Gastrocnemius medialis (tissue), 4 donors: ENCODE measurements around the gene TBX2. TPM values are rescaled to one million over a fixed set of nuclear protein-coding genes. Genes with fewer than 3 reads are reported as not detected.
A peak's percentile ranks its signal among the peaks of the same experiment; 100 is the strongest.

ENCODE experiments used
- ATAC-seq, 2 donors: fragments of 150-250 bp; one replicate each; pipeline ENCODE4 v1.9.1; 2016
- DNase-seq, 2 donors: peaks; one replicate each; pipeline ENCODE4 v3.0.0-alpha.2; 2019
- H3K27ac ChIP-seq, 4 donors: fragments of 200-600 bp; sonication (generic); 1 replicate in 1 of 4; 2 replicates in 3 of 4; pipeline ENCODE4 v1.5.1; 2016 to 2018; ENCODE audit warnings: mild to moderate bottlenecking in 2 of 4, moderate library complexity in 1 of 4
- H3K27me3 ChIP-seq, 3 donors: fragments of 200-600 bp; sonication (generic) in 2 of 3; 1 replicate in 1 of 3; 2 replicates in 2 of 3; pipeline versions ENCODE4 v1.5.1 to v1.6.0; 2016 to 2019; ENCODE audit warnings: mild to moderate bottlenecking in 1 of 3, moderate library complexity in 1 of 3
- H3K36me3 ChIP-seq, 2 donors: fragments of 200-600 bp; sonication (generic) in 1 of 2; one replicate each; pipeline ENCODE4 v1.5.1; 2017 to 2018
- H3K4me1 ChIP-seq, 2 donors: fragments of 200-600 bp; sonication (generic) in 1 of 2; one replicate each; pipeline ENCODE4 v1.5.1; 2016 to 2017; ENCODE audit warnings: mild to moderate bottlenecking in 2 of 2
- H3K4me3 ChIP-seq, 4 donors: fragments of 200-600 bp; sonication (generic) in 3 of 4; 1 replicate in 1 of 4; 2 replicates in 3 of 4; pipeline ENCODE4 v1.5.1; 2016 to 2019; ENCODE audit warnings: mild to moderate bottlenecking in 2 of 4
- H3K9me3 ChIP-seq, 3 donors: fragments of 200-600 bp; sonication (generic) in 2 of 3; 1 replicate in 1 of 3; 2 replicates in 2 of 3; pipeline ENCODE4 v1.5.1; 2016 to 2019
- POLR2A ChIP-seq, 2 donors: fragments of 450-650 bp; IDR thresholded peaks; one replicate each; pipeline ENCODE4 v1.6.1; 2017; ENCODE audit warnings: antibody characterized with exemption in 2 of 2, mild to moderate bottlenecking in 2 of 2, moderate library complexity in 2 of 2
- in situ Hi-C, 4 donors: fragments of 200-750 bp; cut with MboI; loops; one replicate each; pipeline versions ENCODE4 v1.15.0 to v1.8.0; 2017; ENCODE audit warnings: low sequenced_read_pairs in 4 of 4
- intact Hi-C: fragments of 100-400 bp; cut with DNase I; formaldehyde crosslinking; loops from one replicate; pipeline ENCODE4 v1.15.1; 2023; ENCODE audit warnings: low total_unique reads
- total RNA-seq, 4 donors: library from RNA; depleted of rRNA; stranded (reverse); fragments of >200 nt; gene quantifications; one replicate each; pipeline versions ENCODE4 v1.1.0 to v1.2.3, GENCODE V29; 2016
- TF ChIP-seq, protein P1 (sequence below), 5 experiments: fragments of 450-650 bp in 3 of 5; fragments of 200-600 bp in 2 of 5; sonication (generic) in 2 of 5; IDR thresholded peaks in 4 of 5; conservative IDR thresholded peaks in 1 of 5; 1 replicate in 4 of 5; 2 replicates in 1 of 5; pipeline ENCODE4 v1.5.1; 2016 to 2019; ENCODE audit warnings: antibody characterized with exemption in 5 of 5, mild to moderate bottlenecking in 3 of 5, moderate library complexity in 3 of 5

The TBX2 gene
- total RNA-seq, 4 donors from 2014 or later, result 4.2 to 10.4 (median 6.4) TPM

DNA sequence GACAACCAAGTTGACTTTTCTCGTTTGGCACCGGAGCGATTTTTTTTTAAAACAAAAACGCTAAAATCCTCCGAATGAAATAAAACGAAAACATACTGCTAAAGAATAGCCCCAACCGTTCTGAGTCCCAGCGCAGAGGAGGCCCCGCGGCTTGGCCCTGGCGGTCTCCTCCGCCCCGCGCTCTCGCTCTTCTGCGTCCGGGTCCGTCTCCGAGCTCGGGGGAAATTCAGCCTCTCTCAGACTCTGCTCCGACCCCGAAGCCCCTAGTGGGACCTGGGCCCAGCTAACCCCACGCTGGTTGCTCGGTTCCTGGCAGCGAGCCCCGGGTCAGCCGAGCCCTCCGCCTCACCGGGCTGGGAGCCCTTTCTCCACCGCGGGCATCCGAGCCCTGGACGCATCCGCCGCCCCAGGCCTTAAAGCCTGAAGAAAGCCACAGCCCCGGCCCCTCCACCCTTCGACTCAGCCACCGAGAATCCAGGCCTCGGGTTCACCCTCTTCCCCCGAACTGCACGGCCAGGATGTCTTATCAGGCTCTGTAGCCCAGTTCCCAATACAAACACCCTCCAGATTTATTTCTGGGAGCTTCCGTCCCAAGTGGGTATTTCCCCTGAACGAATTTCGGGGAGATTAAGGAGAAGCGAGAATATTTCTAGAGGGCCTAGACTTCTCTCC, 1.2 kb downstream of the TBX2 start:
- peaks cover 86 to 91% (median 88%) of the 10 kb centered on the region in 3 donors for H3K27me3 ChIP-seq
- peaks cover 28 to 37% of the 10 kb centered on the region in 2 donors for H3K4me1 ChIP-seq
- H3K4me3 ChIP-seq, result peak overlapping the region; percentile 40 to 59 (median 57)
- DNase-seq (no peak), ATAC-seq (no peak)
- intact Hi-C loops, result no loop called here
- H3K27ac ChIP-seq, result peak overlapping the region; percentile 15 to 71 (median 46)
- in situ Hi-C loops, result no loop called here
- no peak for TF ChIP-seq POLR2A (IDR thresholded peaks at IDR 0.05)
- TF ChIP-seq, protein P1, sequence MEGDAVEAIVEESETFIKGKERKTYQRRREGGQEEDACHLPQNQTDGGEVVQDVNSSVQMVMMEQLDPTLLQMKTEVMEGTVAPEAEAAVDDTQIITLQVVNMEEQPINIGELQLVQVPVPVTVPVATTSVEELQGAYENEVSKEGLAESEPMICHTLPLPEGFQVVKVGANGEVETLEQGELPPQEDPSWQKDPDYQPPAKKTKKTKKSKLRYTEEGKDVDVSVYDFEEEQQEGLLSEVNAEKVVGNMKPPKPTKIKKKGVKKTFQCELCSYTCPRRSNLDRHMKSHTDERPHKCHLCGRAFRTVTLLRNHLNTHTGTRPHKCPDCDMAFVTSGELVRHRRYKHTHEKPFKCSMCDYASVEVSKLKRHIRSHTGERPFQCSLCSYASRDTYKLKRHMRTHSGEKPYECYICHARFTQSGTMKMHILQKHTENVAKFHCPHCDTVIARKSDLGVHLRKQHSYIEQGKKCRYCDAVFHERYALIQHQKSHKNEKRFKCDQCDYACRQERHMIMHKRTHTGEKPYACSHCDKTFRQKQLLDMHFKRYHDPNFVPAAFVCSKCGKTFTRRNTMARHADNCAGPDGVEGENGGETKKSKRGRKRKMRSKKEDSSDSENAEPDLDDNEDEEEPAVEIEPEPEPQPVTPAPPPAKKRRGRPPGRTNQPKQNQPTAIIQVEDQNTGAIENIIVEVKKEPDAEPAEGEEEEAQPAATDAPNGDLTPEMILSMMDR (IDR thresholded peaks at IDR 0.05 in 4 of 5, conservative IDR thresholded peaks at IDR 0.05 in 1 of 5), result no peak
- H3K36me3 ChIP-seq, result no peaks in the 10 kb centered on the region
- H3K9me3 ChIP-seq, result no peaks in the 10 kb centered on the region

DNA sequence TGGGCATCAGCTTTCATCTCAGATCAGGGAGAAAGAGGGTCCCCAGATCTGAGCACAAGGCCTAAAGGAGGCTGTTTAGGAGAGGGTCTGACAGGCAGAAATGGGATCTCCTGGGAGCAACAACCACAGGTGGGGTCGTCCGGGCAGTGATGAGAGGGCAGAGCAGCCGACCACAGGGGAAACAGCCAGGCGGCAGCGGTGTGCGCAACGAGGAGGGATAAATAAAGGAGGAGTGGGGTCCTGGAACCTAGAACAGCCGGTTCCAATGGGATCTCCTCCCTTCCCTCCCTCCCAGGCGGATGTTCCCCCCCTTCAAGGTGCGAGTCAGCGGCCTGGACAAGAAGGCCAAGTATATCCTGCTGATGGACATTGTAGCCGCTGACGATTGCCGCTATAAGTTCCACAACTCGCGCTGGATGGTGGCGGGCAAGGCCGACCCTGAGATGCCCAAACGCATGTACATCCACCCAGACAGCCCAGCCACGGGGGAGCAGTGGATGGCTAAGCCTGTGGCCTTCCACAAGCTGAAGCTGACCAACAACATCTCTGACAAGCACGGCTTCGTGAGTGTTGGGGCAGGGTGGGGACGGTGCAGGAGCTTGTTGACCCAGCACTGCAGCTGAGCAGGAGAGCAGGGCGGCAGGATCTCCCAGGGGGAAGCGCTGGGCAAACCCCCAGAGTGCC, 1.9 kb downstream of the TBX2 start:
- Histone ChIP-seq H3K4me3 (peak overlapping the region; percentile 40 to 59 (median 57)), H3K36me3 (no peaks in the 10 kb centered on the region), H3K27me3 (peaks cover 79 to 89% (median 81%) of the 10 kb centered on the region in 3 donors), H3K27ac (peak overlapping the region; percentile 15 to 71 (median 46)), H3K9me3 (no peaks in the 10 kb centered on the region), H3K4me1 (peaks cover 28 to 37% of the 10 kb centered on the region in 2 donors)
- ATAC-seq, result no peak
- no peak for DNase-seq
- intact Hi-C loops, result no loop called here
- TF ChIP-seq, protein P1 (IDR thresholded peaks at IDR 0.05 in 4 of 5, conservative IDR thresholded peaks at IDR 0.05 in 1 of 5), result no peak
- no peak for TF ChIP-seq POLR2A (IDR thresholded peaks at IDR 0.05)
- in situ Hi-C loops, result no loop called here

DNA sequence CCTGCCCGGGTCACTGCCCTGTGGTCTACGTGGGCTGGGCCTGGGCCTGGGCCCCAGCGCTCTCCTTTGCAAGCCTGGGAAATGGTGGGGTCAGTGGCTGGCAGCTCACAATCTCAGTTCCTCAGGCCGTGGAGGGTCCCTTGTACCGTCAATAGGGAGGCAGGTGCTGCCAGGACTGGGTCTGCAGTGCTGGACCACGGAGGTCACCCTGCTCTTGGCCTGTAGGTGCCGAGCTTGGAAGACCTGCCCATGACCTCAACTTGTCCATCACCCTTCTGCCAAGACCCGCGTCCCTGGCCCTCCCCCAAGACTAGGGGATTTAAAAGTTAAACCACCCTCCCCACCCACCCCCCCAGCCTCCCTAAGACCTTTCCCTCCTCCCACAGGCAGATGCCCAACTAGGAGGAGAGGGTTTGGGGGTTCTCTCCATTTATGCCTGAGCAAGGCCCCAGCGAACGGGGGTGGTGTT, 2.5 kb downstream of the TBX2 start:
- in situ Hi-C loops, result no loop called here
- TF ChIP-seq, protein P1 (IDR thresholded peaks at IDR 0.05 in 4 of 5, conservative IDR thresholded peaks at IDR 0.05 in 1 of 5), result no peak
- TF ChIP-seq POLR2A (IDR thresholded peaks at IDR 0.05), result no peak
- peak overlapping the region; percentile 15 to 71 (median 46) for H3K27ac ChIP-seq
- peaks cover 74 to 84% (median 77%) of the 10 kb centered on the region in 3 donors for H3K27me3 ChIP-seq
- peaks cover 27 to 39% of the 10 kb centered on the region in 2 donors for H3K4me1 ChIP-seq
- ATAC-seq (no peak), DNase-seq (no peak)
- intact Hi-C loops, result no loop called here
- H3K9me3 ChIP-seq, result no peaks in the 10 kb centered on the region
- no peaks in the 10 kb centered on the region for H3K36me3 ChIP-seq
- peak overlapping the region; percentile 17 to 58 (median 48) for H3K4me3 ChIP-seq

DNA sequence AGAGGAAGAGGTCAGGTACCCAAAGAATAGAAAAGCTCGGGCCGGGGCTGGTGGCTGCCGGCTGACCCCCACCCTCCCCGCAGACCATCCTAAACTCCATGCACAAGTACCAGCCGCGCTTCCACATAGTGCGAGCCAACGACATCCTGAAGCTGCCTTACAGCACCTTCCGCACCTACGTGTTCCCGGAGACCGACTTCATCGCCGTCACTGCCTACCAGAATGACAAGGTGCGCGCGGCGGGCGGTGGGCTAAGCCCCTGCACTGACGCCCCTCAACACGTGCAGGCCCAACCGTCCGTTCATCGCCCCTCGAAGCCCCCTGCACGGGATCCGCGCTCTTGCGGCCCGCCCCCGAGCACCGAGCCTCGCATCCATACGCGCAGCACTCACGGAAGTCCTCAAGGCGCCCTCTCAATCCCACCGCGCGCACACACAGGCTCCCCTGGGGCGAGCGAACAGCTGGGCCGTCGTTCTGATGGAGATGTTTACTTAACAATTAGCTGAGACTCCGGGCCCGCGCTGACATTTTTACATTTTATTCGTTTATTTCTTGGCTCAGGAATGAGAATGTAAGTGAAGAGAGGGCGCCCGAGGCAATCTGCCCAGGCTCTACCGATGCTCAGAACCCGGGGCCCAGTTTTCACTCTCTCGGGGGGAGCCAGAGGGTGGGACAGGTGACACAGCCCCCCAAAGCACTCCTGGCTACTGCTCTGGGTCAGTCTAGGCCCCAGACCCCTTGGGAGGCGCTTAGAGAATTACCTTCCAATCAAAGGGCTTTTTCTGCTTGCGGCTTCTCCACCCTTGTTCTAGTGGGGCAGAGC, 3.5 kb downstream of the TBX2 start:
- TF ChIP-seq POLR2A (IDR thresholded peaks at IDR 0.05), result no peak
- TF ChIP-seq, protein P1 (IDR thresholded peaks at IDR 0.05 in 4 of 5, conservative IDR thresholded peaks at IDR 0.05 in 1 of 5), result no peak
- in situ Hi-C loops (no loop called here), intact Hi-C loops (no loop called here)
- peaks cover 63 to 74% (median 66%) of the 10 kb centered on the region in 3 donors for H3K27me3 ChIP-seq
- no peaks in the 10 kb centered on the region for H3K36me3 ChIP-seq
- H3K27ac ChIP-seq, result peak overlapping the region in 3 of 4 donors; percentile 43 to 71 (median 48)
- ATAC-seq, result no peak
- no peaks in the 10 kb centered on the region for H3K9me3 ChIP-seq
- H3K4me1 ChIP-seq, result peaks cover 16 to 35% of the 10 kb centered on the region in 2 donors
- no peak for DNase-seq
- H3K4me3 ChIP-seq, result peak overlapping the region; percentile 25 to 56 (median 32)
